Right atrium auricular region (tissue), 2 donors: Measurements from ENCODE around the gene GOLGA5. TPM values are rescaled to one million over a fixed set of nuclear protein-coding genes. Genes with fewer than 3 reads are reported as not detected.
"Not testable (repeated sequence)": the region's sequence is repeated elsewhere in the genome, so short reads cannot be mapped to it uniquely, and the experiment has no call there.

ENCODE experiments used
- DNase-seq: peaks from one replicate; pipeline ENCODE4 v3.0.0-alpha.2; 2019; ENCODE audit warnings: low spot score
- H3K27ac ChIP-seq, 2 donors: fragments of 200-600 bp; sonication (generic); 1 replicate in 1 of 2; 2 replicates in 1 of 2; pipeline ENCODE4 v1.5.1; 2016 to 2019
- H3K27me3 ChIP-seq, 2 donors: fragments of 200-600 bp; sonication (generic); one replicate each; pipeline versions ENCODE4 v1.5.1 to v1.6.0; 2017 to 2019
- H3K36me3 ChIP-seq: fragments of 200-600 bp; sonication (generic); one replicate; pipeline ENCODE4 v1.5.1; 2016
- H3K4me1 ChIP-seq, 2 donors: fragments of 200-600 bp; sonication (generic); one replicate each; pipeline versions ENCODE4 v1.5.1 to v1.6.0; 2017 to 2019
- H3K4me3 ChIP-seq, 2 donors: fragments of 200-600 bp; sonication (generic); 1 replicate in 1 of 2; 2 replicates in 1 of 2; pipeline ENCODE4 v1.5.1; 2017 to 2019; ENCODE audit warnings: mild to moderate bottlenecking in 1 of 2, moderate library complexity in 1 of 2
- H3K9me3 ChIP-seq, 2 donors: fragments of 200-600 bp; sonication (generic); one replicate each; pipeline ENCODE4 v1.5.1; 2019
- CTCF ChIP-seq, 2 donors: fragments of 200-600 bp; sonication (generic); IDR thresholded peaks; one replicate each; pipeline ENCODE4 v1.5.1; 2019; ENCODE audit warnings: antibody characterized with exemption in 2 of 2
- total RNA-seq, 2 donors: library from RNA; depleted of rRNA; stranded (reverse); fragments of >200 nt; gene quantifications; one replicate each; pipeline ENCODE4 v1.1.0, GENCODE V29; 2016

The GOLGA5 gene
- total RNA-seq, 2 donors from 2014 or later: 24.2 to 28.3 TPM

- Histone ChIP-seq H3K4me1 (no peaks in the 10 kb centered on the region), H3K36me3 (no peaks in the 10 kb centered on the region), H3K9me3 (no peaks in the 10 kb centered on the region), H3K27me3 (no peaks in the 10 kb centered on the region), H3K27ac (no peak overlapping the region), H3K4me3 (no peak overlapping the region)
- TF ChIP-seq CTCF (IDR thresholded peaks at IDR 0.05): no peak
- DNase-seq: no peak
Measured at GRCh38 chr14:92759679-92760523, 34.2 kb upstream of the GOLGA5 start.

GRCh38 chr14:92760524-92760805, 33.6 kb upstream of the GOLGA5 start:
- Histone ChIP-seq H3K4me3 (no peak overlapping the region), H3K4me1 (no peaks in the 10 kb centered on the region), H3K9me3 (no peaks in the 10 kb centered on the region), H3K36me3 (no peaks in the 10 kb centered on the region), H3K27ac (no peak overlapping the region), H3K27me3 (no peaks in the 10 kb centered on the region)
- no peak for DNase-seq
- no peak for TF ChIP-seq CTCF (IDR thresholded peaks at IDR 0.05)

- not testable (repeated sequence) for H3K36me3 ChIP-seq, H3K4me1 ChIP-seq, H3K27ac ChIP-seq, H3K9me3 ChIP-seq, DNase-seq, H3K27me3 ChIP-seq, H3K4me3 ChIP-seq
Measured at GRCh38 chr14:92763666-92764631, 30.2 kb upstream of the GOLGA5 start.

GRCh38 chr14:92768236-92768635, 25.9 kb upstream of the GOLGA5 start:
- H3K4me1 ChIP-seq, H3K36me3 ChIP-seq, H3K9me3 ChIP-seq, DNase-seq, H3K27me3 ChIP-seq, H3K4me3 ChIP-seq, H3K27ac ChIP-seq: not testable (repeated sequence)

- no peak overlapping the region for H3K27ac ChIP-seq
- no peak for TF ChIP-seq CTCF (IDR thresholded peaks at IDR 0.05)
- H3K4me1 ChIP-seq: no peaks in the 10 kb centered on the region
- no peaks in the 10 kb centered on the region for H3K27me3 ChIP-seq
- DNase-seq: no peak
- no peaks in the 10 kb centered on the region for H3K36me3 ChIP-seq
- no peak overlapping the region for H3K4me3 ChIP-seq
- H3K9me3 ChIP-seq: no peaks in the 10 kb centered on the region
Measured at GRCh38 chr14:92768795-92769194, 25.3 kb upstream of the GOLGA5 start.

- no peak overlapping the region for H3K4me3 ChIP-seq
- H3K27ac ChIP-seq: no peak overlapping the region
- no peaks in the 10 kb centered on the region for H3K9me3 ChIP-seq
- no peaks in the 10 kb centered on the region for H3K27me3 ChIP-seq
- no peaks in the 10 kb centered on the region for H3K36me3 ChIP-seq
- no peak for DNase-seq
- no peak for TF ChIP-seq CTCF (IDR thresholded peaks at IDR 0.05)
- no peaks in the 10 kb centered on the region for H3K4me1 ChIP-seq
Measured at GRCh38 chr14:92770484-92770883, 23.6 kb upstream of the GOLGA5 start.
